ENCODE data around the gene DCP2.

DNA sequence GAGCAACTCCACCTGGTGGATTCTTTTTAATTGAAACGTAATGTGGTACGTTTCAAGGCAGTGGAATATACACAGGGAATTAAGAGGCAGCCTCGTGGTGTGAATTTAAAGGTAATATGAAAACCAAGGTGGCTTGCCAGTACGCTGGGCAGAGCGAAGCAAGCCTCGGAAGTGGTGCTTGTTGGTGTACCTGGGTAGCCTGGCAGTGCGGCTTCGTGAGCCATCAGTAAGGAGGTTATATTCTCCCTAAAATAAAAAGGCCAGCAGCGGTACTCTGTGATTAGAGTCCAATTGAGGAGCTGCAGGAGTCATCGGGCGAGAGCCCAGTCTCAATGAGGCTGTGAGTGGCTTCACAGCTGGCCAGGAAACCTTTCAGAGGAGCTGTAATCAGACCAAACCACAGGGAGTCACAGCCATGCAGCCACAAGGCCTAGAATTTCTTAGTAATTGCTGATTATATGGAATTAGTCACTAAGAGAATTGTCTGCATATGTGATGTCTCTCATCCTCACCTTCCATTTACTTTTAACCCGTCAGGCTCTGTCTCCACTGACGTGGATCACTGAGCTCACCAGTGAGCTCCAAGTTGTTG is 57.7 kb downstream of the DCP2 start:
- TF ChIP-seq EZH2 (IDR thresholded peaks at IDR 0.05; ENCODE audit: borderline replicate concordance, control insufficient read depth, low read depth, low read length) = no peak
- no peak for TF ChIP-seq SMC3 (IDR thresholded peaks at IDR 0.05; ENCODE audit: borderline replicate concordance, low read length)
- TF ChIP-seq, protein P1, sequence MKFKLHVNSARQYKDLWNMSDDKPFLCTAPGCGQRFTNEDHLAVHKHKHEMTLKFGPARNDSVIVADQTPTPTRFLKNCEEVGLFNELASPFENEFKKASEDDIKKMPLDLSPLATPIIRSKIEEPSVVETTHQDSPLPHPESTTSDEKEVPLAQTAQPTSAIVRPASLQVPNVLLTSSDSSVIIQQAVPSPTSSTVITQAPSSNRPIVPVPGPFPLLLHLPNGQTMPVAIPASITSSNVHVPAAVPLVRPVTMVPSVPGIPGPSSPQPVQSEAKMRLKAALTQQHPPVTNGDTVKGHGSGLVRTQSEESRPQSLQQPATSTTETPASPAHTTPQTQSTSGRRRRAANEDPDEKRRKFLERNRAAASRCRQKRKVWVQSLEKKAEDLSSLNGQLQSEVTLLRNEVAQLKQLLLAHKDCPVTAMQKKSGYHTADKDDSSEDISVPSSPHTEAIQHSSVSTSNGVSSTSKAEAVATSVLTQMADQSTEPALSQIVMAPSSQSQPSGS (IDR thresholded peaks at IDR 0.05; ENCODE audit: low read length) = no peak
- no peak for TF ChIP-seq MYC (IDR thresholded peaks at IDR 0.05; ENCODE audit: insufficient read depth, insufficient read length, insufficient replicate concordance, low read length, severe bottlenecking)
- TF ChIP-seq POLR2A (IDR thresholded peaks at IDR 0.05; ENCODE audit: low read depth, low read length) = no peak
- no peak for TF ChIP-seq ZNF274 (IDR thresholded peaks at IDR 0.05; ENCODE audit: insufficient read depth, insufficient read length)
- TF ChIP-seq, protein P2, sequence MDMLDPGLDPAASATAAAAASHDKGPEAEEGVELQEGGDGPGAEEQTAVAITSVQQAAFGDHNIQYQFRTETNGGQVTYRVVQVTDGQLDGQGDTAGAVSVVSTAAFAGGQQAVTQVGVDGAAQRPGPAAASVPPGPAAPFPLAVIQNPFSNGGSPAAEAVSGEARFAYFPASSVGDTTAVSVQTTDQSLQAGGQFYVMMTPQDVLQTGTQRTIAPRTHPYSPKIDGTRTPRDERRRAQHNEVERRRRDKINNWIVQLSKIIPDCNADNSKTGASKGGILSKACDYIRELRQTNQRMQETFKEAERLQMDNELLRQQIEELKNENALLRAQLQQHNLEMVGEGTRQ (IDR thresholded peaks at IDR 0.05; ENCODE audit: borderline replicate concordance, low read depth, low read length) = no peak
- no peak for TF ChIP-seq NRF1 (conservative IDR thresholded peaks at IDR 0.05; ENCODE audit: low read depth, low read length)
- TF ChIP-seq, protein P3, sequence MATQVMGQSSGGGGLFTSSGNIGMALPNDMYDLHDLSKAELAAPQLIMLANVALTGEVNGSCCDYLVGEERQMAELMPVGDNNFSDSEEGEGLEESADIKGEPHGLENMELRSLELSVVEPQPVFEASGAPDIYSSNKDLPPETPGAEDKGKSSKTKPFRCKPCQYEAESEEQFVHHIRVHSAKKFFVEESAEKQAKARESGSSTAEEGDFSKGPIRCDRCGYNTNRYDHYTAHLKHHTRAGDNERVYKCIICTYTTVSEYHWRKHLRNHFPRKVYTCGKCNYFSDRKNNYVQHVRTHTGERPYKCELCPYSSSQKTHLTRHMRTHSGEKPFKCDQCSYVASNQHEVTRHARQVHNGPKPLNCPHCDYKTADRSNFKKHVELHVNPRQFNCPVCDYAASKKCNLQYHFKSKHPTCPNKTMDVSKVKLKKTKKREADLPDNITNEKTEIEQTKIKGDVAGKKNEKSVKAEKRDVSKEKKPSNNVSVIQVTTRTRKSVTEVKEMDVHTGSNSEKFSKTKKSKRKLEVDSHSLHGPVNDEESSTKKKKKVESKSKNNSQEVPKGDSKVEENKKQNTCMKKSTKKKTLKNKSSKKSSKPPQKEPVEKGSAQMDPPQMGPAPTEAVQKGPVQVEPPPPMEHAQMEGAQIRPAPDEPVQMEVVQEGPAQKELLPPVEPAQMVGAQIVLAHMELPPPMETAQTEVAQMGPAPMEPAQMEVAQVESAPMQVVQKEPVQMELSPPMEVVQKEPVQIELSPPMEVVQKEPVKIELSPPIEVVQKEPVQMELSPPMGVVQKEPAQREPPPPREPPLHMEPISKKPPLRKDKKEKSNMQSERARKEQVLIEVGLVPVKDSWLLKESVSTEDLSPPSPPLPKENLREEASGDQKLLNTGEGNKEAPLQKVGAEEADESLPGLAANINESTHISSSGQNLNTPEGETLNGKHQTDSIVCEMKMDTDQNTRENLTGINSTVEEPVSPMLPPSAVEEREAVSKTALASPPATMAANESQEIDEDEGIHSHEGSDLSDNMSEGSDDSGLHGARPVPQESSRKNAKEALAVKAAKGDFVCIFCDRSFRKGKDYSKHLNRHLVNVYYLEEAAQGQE (IDR thresholded peaks at IDR 0.05; ENCODE audit: low read depth, low read length) = no peak
